22Rv1 (cell line): Measurements from ENCODE around the gene UVRAG.
A peak's percentile ranks its signal among the peaks of the same experiment; 100 is the strongest.

ENCODE experiments used
- H3K27ac ChIP-seq: fragments of 450-650 bp; 2 replicates; pipeline ENCODE4 v1.5.1; 2017
- ZFX ChIP-seq: fragments of 450-650 bp; IDR thresholded peaks from 2 replicates; pipeline ENCODE4 v1.6.1; 2017; ENCODE audit warnings: antibody characterized with exemption, borderline replicate concordance
- TF ChIP-seq, protein P1 (sequence below): fragments of 450-650 bp; IDR thresholded peaks from 2 replicates; pipeline ENCODE4 v1.5.1; 2017; ENCODE audit warnings: mild to moderate bottlenecking

Gene UVRAG

DNA sequence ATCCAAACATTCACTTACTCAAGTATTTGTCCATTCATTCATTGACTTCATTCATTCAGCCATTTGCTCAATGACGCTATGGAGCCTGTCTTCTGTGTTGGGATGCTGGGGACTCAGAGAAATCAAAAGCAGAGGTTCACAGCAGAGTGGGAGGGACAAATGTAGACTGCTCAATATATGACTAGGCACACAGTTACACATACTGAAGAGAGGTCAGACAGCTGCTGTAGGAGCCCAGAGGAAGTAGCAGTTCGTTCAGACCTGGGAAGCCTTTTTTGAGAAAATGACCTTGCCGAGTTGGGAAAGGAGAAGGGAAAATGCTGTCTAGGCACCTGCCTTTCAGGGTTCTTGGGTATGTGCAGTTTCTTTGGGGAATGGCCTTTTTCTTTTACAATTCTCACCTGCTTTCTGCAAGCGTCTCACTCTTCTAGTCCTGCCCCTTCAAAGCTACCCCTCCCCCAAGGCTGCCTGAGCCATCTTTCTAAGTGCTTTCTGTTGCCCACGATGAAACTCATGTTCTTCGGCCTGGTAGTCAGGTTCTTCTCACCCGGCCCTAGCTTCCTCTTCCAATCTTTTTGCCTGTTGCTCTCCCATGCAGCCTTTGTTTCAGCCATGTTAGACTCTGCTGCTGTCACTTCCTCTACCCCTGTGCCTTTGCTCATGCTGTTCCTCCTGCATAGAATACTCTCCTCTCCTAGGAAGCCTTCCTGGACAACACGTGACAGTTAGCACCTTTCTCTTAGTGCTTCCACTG lies 4.2 kb upstream of the UVRAG start:
- no peak for TF ChIP-seq ZFX
- TF ChIP-seq, protein P1, sequence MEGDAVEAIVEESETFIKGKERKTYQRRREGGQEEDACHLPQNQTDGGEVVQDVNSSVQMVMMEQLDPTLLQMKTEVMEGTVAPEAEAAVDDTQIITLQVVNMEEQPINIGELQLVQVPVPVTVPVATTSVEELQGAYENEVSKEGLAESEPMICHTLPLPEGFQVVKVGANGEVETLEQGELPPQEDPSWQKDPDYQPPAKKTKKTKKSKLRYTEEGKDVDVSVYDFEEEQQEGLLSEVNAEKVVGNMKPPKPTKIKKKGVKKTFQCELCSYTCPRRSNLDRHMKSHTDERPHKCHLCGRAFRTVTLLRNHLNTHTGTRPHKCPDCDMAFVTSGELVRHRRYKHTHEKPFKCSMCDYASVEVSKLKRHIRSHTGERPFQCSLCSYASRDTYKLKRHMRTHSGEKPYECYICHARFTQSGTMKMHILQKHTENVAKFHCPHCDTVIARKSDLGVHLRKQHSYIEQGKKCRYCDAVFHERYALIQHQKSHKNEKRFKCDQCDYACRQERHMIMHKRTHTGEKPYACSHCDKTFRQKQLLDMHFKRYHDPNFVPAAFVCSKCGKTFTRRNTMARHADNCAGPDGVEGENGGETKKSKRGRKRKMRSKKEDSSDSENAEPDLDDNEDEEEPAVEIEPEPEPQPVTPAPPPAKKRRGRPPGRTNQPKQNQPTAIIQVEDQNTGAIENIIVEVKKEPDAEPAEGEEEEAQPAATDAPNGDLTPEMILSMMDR: no peak
- H3K27ac ChIP-seq: no peak overlapping the region

- H3K27ac ChIP-seq: no peak overlapping the region
- TF ChIP-seq ZFX: no peak
- TF ChIP-seq, protein P1: no peak
Measured at GRCh38 chr11:75811485-75811884, 3.5 kb upstream of the UVRAG start.

DNA sequence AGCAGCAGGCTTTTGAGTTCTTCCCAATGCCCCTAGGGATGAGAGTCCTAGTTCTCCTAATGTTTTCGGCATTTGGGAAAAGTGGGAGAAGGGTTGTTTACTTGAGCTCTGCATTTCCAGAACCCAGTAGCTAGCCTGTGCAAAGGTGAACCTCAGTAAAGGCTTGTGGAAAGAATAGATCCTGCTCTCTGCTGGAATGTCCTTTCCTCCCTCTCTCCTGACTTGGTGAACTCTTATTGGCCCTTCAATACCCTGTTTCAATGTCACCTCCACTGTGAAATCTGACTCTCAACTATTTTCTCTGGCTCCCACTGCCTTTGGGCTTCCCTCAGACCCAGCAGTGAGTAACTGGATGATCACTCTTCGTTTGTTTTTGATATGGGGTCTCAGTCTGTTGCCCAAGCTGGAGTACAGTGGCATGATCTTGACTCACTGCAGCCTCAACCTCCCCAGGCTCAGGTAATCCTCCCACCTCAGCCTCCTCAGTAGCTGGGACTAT lies 2.4 kb upstream of the UVRAG start:
- no peak overlapping the region for H3K27ac ChIP-seq

DNA sequence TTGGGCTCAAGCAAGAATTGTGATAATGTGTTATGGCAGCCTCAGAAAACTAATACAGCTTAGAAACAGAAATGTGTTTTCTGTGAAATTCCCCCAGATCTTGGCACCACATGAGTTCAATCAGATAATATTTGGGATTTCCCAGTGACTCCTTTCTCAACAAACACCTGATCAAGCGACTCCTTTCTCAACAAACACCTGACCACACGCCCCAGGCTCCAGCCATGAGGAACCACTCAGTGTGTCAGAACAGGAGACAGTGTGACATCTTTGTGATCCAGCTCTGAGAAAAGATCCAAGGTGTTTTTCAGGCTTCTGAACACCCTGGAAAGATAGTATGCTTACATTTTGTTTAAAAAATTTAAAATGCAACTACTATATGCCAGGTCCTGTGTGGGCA lies 1.9 kb upstream of the UVRAG start:
- TF ChIP-seq, protein P1: no peak
- no peak for TF ChIP-seq ZFX
- no peak overlapping the region for H3K27ac ChIP-seq

More for the DNA sequence above, 2.4 kb upstream of the UVRAG start:
- TF ChIP-seq, protein P1: no peak
- TF ChIP-seq ZFX: no peak

GRCh38 chr11:75813622-75814039 lies 1.4 kb upstream of the UVRAG start:
- TF ChIP-seq ZFX: no peak
- TF ChIP-seq, protein P1: no peak
- peak overlapping the region; percentile 72 for H3K27ac ChIP-seq

GRCh38 chr11:75814363-75814676 lies 690 bp upstream of the UVRAG start:
- no peak for TF ChIP-seq ZFX
- TF ChIP-seq, protein P1: no peak
- H3K27ac ChIP-seq: peak overlapping the region; percentile 72

DNA sequence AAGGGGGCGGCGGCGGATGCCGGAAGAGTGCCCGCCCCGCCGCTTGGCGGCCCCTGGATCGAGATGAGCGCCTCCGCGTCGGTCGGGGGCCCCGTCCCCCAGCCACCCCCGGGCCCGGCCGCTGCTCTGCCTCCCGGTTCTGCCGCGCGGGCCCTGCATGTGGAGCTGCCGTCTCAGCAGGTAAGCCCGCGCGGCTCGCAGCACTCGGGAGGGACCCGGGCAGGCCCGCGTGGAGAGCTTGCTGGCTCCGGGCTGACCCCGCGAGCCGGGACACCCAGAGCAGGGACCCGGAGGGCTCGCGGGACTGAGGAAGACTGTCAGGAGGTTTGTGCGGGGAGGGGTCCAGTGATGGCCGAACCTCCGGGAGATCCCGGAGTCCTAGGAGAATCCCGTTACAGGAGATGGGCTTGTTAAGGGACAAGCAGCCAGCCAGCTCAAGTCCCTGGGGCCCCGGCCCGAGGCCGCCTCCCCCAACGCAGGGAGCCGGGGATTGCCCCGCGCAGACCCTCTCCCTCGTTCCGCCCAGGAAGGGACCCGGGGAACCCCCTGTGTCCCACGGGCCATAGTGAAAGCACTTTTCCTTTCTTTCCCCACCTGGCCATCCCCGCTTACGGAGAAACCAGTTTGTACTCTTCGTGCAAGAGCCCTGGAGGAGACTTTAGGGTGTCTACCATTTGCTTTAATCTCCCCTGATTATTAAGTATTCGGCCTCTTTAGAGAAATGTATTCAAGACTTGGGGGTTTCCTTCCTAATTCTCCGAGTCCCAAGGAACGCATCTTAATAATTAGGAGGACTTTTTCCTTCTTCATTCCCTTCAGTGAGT lies 547 bp downstream of the UVRAG start:
- peak overlapping the region; percentile 72 for H3K27ac ChIP-seq
- TF ChIP-seq, protein P1: 0 out of 2 replicates have a peak, but pooled peaks have one; percentile 5
- no peak for TF ChIP-seq ZFX
